HCT116 (cell line): ENCODE data around the gene GRID2. TPM values are rescaled to one million over a fixed set of nuclear protein-coding genes. Genes with fewer than 3 reads are reported as not detected.

Source experiments
- ATAC-seq: fragments of 200-7000 bp; cut with Tn5 transposase; 2 replicates; pipeline ENCODE4 v1.9.1; 2020; ENCODE audit warnings: mild to moderate bottlenecking, moderate library complexity
- BruUV-seq: library from RNA; stranded (reverse); fragments of 400-500 nt; replicated peaks from 2 replicates; lab custom pipeline; 2021; lab: Mats Ljungman, UMichigan
- CTCF ChIA-PET: fragments of 300-600 bp; sonication (Branson Sonifier 250); formaldehyde crosslinking; loops from one replicate; lab custom pipeline; 2021; ENCODE audit warnings: antibody characterized with exemption; lab: Charles Lee
- POLR2A ChIA-PET: fragments of 300-600, 350-600 bp; sonication (Branson Sonifier 250); formaldehyde crosslinking; loops from one replicate; lab custom pipeline; 2021; ENCODE audit warnings: antibody characterized with exemption; lab: Charles Lee
- RAD21 ChIA-PET, 2 experiments: fragments of 300-600 bp; sonication (Branson Sonifier 250); formaldehyde crosslinking; loops; one replicate each; lab custom pipeline; 2023; ENCODE audit warnings: low total read pairs in 2 of 2; ENCODE audit not compliant: uncharacterized antibody in 2 of 2, unreplicated experiment in 2 of 2, low non-redundant PET in 1 of 2; lab: Charles Lee
- DNase-seq: peaks from one replicate; pipeline ENCODE4 v3.0.0-alpha.2; 2010; ENCODE audit warnings: low read depth, low spot score
- H2AFZ ChIP-seq: fragments of 200-600 bp; shearing (Covaris generic), sonication (generic); 2 replicates; pipeline ENCODE4 v1.6.1; 2017; ENCODE audit warnings: low read depth, mixed run types, mixed read lengths, antibody characterized with exemption, low read length; ENCODE audit not compliant: poor library complexity, severe bottlenecking
- H3K27ac ChIP-seq: 2 replicates; pipeline ENCODE4 v1.5.1; 2012; ENCODE audit warnings: low read depth, low read length
- H3K27me3 ChIP-seq: fragments of 200-600 bp; sonication (generic); 2 replicates; pipeline ENCODE4 v1.6.1; 2016; ENCODE audit warnings: mixed run types, low read length, mixed read lengths; ENCODE audit not compliant: insufficient read depth
- H3K36me3 ChIP-seq, 2 experiments: fragments of 200-500 bp in 1 of 2; fragments of 200-600 bp in 1 of 2; sonication (Bioruptor generic) in 1 of 2; sonication (generic) in 1 of 2; 2 replicates each; pipeline versions ENCODE4 v1.5.1 to v1.6.1; 2014 to 2016; ENCODE audit warnings: low read length in 2 of 2, inconsistent platforms in 1 of 2, mixed read lengths in 1 of 2, mixed run types in 1 of 2; ENCODE audit not compliant: insufficient read depth in 2 of 2, control insufficient read depth in 1 of 2
- H3K4me1 ChIP-seq, 2 experiments: fragments of 200-600 bp in 1 of 2; sonication (generic) in 1 of 2; 2 replicates each; pipeline versions ENCODE4 v1.5.1 to v1.6.1; 2012 to 2017; ENCODE audit warnings: low read length in 2 of 2, inconsistent platforms in 1 of 2, mild to moderate bottlenecking in 1 of 2, mixed read lengths in 1 of 2, mixed run types in 1 of 2, moderate library complexity in 1 of 2; ENCODE audit not compliant: insufficient read depth in 2 of 2, control insufficient read depth in 1 of 2
- H3K4me2 ChIP-seq: fragments of 200-600 bp; sonication (generic); 2 replicates; pipeline ENCODE4 v1.6.1; 2017; ENCODE audit warnings: mixed run types, low read length, mixed read lengths
- H3K4me3 ChIP-seq, 2 experiments: fragments of 200-600 bp in 1 of 2; sonication (generic) in 1 of 2; replicated peaks in 1 of 2; 2 replicates each; pipeline ENCODE4 v1.5.1; 2011 to 2016; ENCODE audit warnings: low read length in 2 of 2, control low read depth in 1 of 2, low read depth in 1 of 2, mild to moderate bottlenecking in 1 of 2, mixed read lengths in 1 of 2, mixed run types in 1 of 2
- H3K79me2 ChIP-seq: fragments of 200-600 bp; sonication (generic); 2 replicates; pipeline ENCODE4 v1.6.1; 2017; ENCODE audit warnings: mild to moderate bottlenecking, mixed run types, low read length, moderate library complexity, mixed read lengths; ENCODE audit not compliant: insufficient read depth
- H3K9ac ChIP-seq: fragments of 200-600 bp; sonication (generic); 2 replicates; pipeline ENCODE4 v1.6.1; 2016; ENCODE audit warnings: low read length, mixed read lengths
- H3K9me2 ChIP-seq: fragments of 200-600 bp; sonication (generic), shearing (Covaris generic); 2 replicates; pipeline ENCODE4 v1.6.1; 2017; ENCODE audit warnings: mixed run types, mild to moderate bottlenecking, moderate library complexity; ENCODE audit not compliant: insufficient read depth
- H3K9me3 ChIP-seq, 2 experiments: fragments of 200-500 bp in 1 of 2; fragments of 200-600 bp in 1 of 2; sonication (Bioruptor generic) in 1 of 2; sonication (generic) in 1 of 2; 2 replicates each; pipeline ENCODE4 v1.6.1; 2014 to 2017; ENCODE audit warnings: low read length in 2 of 2, mixed read lengths in 2 of 2, inconsistent platforms in 1 of 2, low read depth in 1 of 2, mild to moderate bottlenecking in 1 of 2, mixed run types in 1 of 2, moderate library complexity in 1 of 2; ENCODE audit not compliant: control insufficient read depth in 1 of 2, insufficient read depth in 1 of 2
- H4K20me1 ChIP-seq: fragments of 200-600 bp; sonication (generic), shearing (Covaris generic); 2 replicates; pipeline ENCODE4 v1.6.1; 2017; ENCODE audit warnings: mixed run types, mild to moderate bottlenecking, moderate library complexity; ENCODE audit not compliant: insufficient read depth
- ATF3 ChIP-seq: IDR thresholded peaks from 2 replicates; pipeline ENCODE4 v1.6.1; 2012
- CTCF ChIP-seq, 3 experiments: fragments of 200-600 bp in 1 of 3; sonication (generic) in 1 of 3; IDR thresholded peaks in 2 of 3; conservative IDR thresholded peaks in 1 of 3; 2 replicates each; pipeline ENCODE4 v1.5.1; 2012 to 2017; ENCODE audit warnings: low read depth in 2 of 3, low read length in 2 of 3, antibody characterized with exemption in 1 of 3, borderline replicate concordance in 1 of 3, control low read depth in 1 of 3, mild to moderate bottlenecking in 1 of 3, mixed read lengths in 1 of 3, mixed run types in 1 of 3, moderate library complexity in 1 of 3; ENCODE audit not compliant: insufficient read depth in 1 of 3
- EZH2phosphoT487 ChIP-seq: fragments of 200-600 bp; IDR thresholded peaks from 2 replicates; pipeline ENCODE4 v1.6.1; 2018; ENCODE audit warnings: antibody characterized with exemption, borderline replicate concordance
- FOSL1 ChIP-seq: IDR thresholded peaks from 2 replicates; pipeline ENCODE4 v1.6.1; 2012; ENCODE audit warnings: low read depth
- POLR2A ChIP-seq: IDR thresholded peaks from 2 replicates; pipeline ENCODE4 v1.7.0; 2011; ENCODE audit warnings: borderline replicate concordance; ENCODE audit not compliant: insufficient read depth, insufficient read length; ENCODE audit errors: extremely low read depth
- POLR2AphosphoS5 ChIP-seq: IDR thresholded peaks from 2 replicates; pipeline ENCODE4 v1.6.1; 2011; ENCODE audit warnings: mild to moderate bottlenecking, low read depth, low read length, moderate library complexity
- RAD21 ChIP-seq: IDR thresholded peaks from 2 replicates; pipeline ENCODE4 v1.6.1; 2012; ENCODE audit warnings: low read depth, mild to moderate bottlenecking
- SP1 ChIP-seq: IDR thresholded peaks from 2 replicates; pipeline ENCODE4 v1.6.1; 2012; ENCODE audit warnings: low read depth
- TCF7L2 ChIP-seq: IDR thresholded peaks from 2 replicates; pipeline ENCODE4 v1.7.0; 2011; ENCODE audit warnings: borderline replicate concordance, inconsistent platforms; ENCODE audit not compliant: insufficient read depth, insufficient read length; ENCODE audit errors: extremely low read depth
- YY1 ChIP-seq: IDR thresholded peaks from 2 replicates; pipeline ENCODE4 v1.6.1; 2011; ENCODE audit warnings: low read length, low read depth, moderate library complexity, mild to moderate bottlenecking; ENCODE audit not compliant: insufficient replicate concordance; ENCODE audit errors: extremely low read depth
- ZBTB33 ChIP-seq: IDR thresholded peaks from 2 replicates; pipeline ENCODE4 v1.6.1; 2011; ENCODE audit warnings: mild to moderate bottlenecking, low read length, moderate library complexity; ENCODE audit not compliant: insufficient replicate concordance; ENCODE audit errors: extremely low read depth
- ZNF274 ChIP-seq: fragments of 200-500 bp; sonication (Bioruptor generic); IDR thresholded peaks from 2 replicates; pipeline ENCODE4 v1.6.1; 2014; ENCODE audit warnings: mild to moderate bottlenecking, low read depth, low read length, inconsistent platforms
- intact Hi-C: fragments of 100-400 bp; cut with micrococcal nuclease; formaldehyde crosslinking; loops from 2 replicates; pipeline ENCODE4 v1.10.0; 2022
- total RNA-seq: library from RNA; stranded (reverse); gene quantifications from one replicate; pipeline ENCODE4 v1.2.1, GENCODE V29; 2021; ENCODE audit not compliant: unreplicated experiment

The GRID2 gene
- total RNA-seq, 1 experiment from 2014 or later, result not detected

GRCh38 chr4:93732509-93732908 lies 1428.7 kb downstream of the GRID2 start:
- DNase-seq (no peak), ATAC-seq (no peak)
- Histone ChIP-seq H3K9me3 (no peaks in the 10 kb centered on the region), H3K27ac (no peak overlapping the region), H3K79me2 (no peaks in the 10 kb centered on the region), H3K4me2 (no peak overlapping the region), H3K4me1 (peaks cover 0 to 11% of the 10 kb centered on the region in 2 experiments; a peak in 2 of 4 replicates), H2AFZ (no peak overlapping the region), H3K9me2 (no peaks in the 10 kb centered on the region), H4K20me1 (no peaks in the 10 kb centered on the region), H3K4me3 (no peak overlapping the region), H3K36me3 (no peaks in the 10 kb centered on the region), H3K27me3 (no peaks in the 10 kb centered on the region), H3K9ac (no peak overlapping the region)
- ChIA-PET RAD21 (no interaction called here), CTCF (no interaction called here), POLR2A (no interaction called here)
- TF ChIP-seq EZH2phosphoT487 (no peak), RAD21 (no peak), POLR2A (no peak), ZNF274 (no peak), ATF3 (no peak), SP1 (no peak), FOSL1 (no peak)
- intact Hi-C loops, result no loop called here
- no TSS peak for BruUV-seq

- POLR2A ChIA-PET, result no interaction called here
- Histone ChIP-seq H3K27ac (no peak overlapping the region), H3K9me3 (no peaks in the 10 kb centered on the region), H3K4me1 (no peaks in the 10 kb centered on the region), H3K79me2 (no peaks in the 10 kb centered on the region), H3K4me3 (no peak overlapping the region), H3K9me2 (0 out of 2 replicates have a peak, but pooled peaks cover 2% of the 10 kb centered on the region), H3K9ac (no peak overlapping the region), H4K20me1 (no peaks in the 10 kb centered on the region), H3K27me3 (no peaks in the 10 kb centered on the region), H3K4me2 (no peak overlapping the region), H2AFZ (no peak overlapping the region), H3K36me3 (no peaks in the 10 kb centered on the region)
- CTCF ChIA-PET, result no interaction called here
- intact Hi-C loops, result no loop called here
- DNase-seq (no peak), ATAC-seq (no peak)
- RAD21 ChIA-PET, result no interaction called here
- TF ChIP-seq POLR2AphosphoS5 (no peak), SP1 (no peak), ZBTB33 (no peak), YY1 (no peak), RAD21 (no peak), TCF7L2 (no peak), POLR2A (no peak), CTCF (IDR thresholded peaks at IDR 0.05 in 2 of 3, conservative IDR thresholded peaks at IDR 0.05 in 1 of 3; ENCODE audit: borderline replicate concordance in 1 of 3, insufficient read depth in 1 of 3, low read depth in 2 of 3, low read length in 2 of 3) (no peak)
- no TSS peak for BruUV-seq
Measured at GRCh38 chr4:93740890-93741289, 1437.1 kb downstream of the GRID2 start.
